Fibroblast of villous mesenchyme (primary cell): ENCODE measurements around the gene CCSER2. TPM values are rescaled to one million over a fixed set of nuclear protein-coding genes. Genes with fewer than 3 reads are reported as not detected.
"Not testable (repeated sequence)": the region's sequence is repeated elsewhere in the genome, so short reads cannot be mapped to it uniquely, and the experiment has no call there.

Source experiments
- DNase-seq: peaks from one replicate; pipeline ENCODE4 v3.0.0-alpha.2; 2010; ENCODE audit warnings: low read depth
- H3K4me3 ChIP-seq: 2 replicates; pipeline ENCODE4 v1.5.1; 2011; ENCODE audit warnings: low read depth, mild to moderate bottlenecking, low read length
- total RNA-seq: library from RNA; depleted of rRNA; stranded (reverse); fragments of >200 nt; gene quantifications from 2 replicates; pipeline ENCODE4 v1.2.3, GENCODE V29; 2012
- TF ChIP-seq, protein P1 (sequence below): IDR thresholded peaks from 2 replicates; pipeline ENCODE4 v1.5.1; 2012; ENCODE audit warnings: low read depth, mild to moderate bottlenecking, low read length; ENCODE audit not compliant: insufficient read depth

The CCSER2 gene
- total RNA-seq, 1 donor = 48.4 TPM

DNA sequence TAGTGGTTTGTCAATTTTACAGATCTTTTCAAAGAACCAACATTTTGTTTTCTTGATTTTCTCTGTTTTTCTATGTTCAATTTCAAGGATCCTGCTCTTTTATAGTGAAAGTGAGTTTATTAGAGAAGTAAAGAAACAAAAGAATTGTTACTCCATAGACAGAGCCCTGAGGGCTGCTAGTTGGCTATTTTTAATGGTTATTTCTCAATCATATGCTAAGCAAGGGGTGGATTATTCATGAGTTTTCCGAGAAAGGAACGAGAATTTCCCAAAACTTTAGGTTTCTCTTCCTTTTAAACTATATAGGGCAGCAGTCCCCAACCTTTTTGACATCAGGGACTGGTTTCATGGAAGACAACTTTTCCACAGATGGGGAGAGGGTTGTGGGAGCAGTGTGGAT, 165.0 kb downstream of the CCSER2 start:
- no peak overlapping the region for H3K4me3 ChIP-seq
- no peak for DNase-seq
- TF ChIP-seq, protein P1, sequence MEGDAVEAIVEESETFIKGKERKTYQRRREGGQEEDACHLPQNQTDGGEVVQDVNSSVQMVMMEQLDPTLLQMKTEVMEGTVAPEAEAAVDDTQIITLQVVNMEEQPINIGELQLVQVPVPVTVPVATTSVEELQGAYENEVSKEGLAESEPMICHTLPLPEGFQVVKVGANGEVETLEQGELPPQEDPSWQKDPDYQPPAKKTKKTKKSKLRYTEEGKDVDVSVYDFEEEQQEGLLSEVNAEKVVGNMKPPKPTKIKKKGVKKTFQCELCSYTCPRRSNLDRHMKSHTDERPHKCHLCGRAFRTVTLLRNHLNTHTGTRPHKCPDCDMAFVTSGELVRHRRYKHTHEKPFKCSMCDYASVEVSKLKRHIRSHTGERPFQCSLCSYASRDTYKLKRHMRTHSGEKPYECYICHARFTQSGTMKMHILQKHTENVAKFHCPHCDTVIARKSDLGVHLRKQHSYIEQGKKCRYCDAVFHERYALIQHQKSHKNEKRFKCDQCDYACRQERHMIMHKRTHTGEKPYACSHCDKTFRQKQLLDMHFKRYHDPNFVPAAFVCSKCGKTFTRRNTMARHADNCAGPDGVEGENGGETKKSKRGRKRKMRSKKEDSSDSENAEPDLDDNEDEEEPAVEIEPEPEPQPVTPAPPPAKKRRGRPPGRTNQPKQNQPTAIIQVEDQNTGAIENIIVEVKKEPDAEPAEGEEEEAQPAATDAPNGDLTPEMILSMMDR = no peak

DNA sequence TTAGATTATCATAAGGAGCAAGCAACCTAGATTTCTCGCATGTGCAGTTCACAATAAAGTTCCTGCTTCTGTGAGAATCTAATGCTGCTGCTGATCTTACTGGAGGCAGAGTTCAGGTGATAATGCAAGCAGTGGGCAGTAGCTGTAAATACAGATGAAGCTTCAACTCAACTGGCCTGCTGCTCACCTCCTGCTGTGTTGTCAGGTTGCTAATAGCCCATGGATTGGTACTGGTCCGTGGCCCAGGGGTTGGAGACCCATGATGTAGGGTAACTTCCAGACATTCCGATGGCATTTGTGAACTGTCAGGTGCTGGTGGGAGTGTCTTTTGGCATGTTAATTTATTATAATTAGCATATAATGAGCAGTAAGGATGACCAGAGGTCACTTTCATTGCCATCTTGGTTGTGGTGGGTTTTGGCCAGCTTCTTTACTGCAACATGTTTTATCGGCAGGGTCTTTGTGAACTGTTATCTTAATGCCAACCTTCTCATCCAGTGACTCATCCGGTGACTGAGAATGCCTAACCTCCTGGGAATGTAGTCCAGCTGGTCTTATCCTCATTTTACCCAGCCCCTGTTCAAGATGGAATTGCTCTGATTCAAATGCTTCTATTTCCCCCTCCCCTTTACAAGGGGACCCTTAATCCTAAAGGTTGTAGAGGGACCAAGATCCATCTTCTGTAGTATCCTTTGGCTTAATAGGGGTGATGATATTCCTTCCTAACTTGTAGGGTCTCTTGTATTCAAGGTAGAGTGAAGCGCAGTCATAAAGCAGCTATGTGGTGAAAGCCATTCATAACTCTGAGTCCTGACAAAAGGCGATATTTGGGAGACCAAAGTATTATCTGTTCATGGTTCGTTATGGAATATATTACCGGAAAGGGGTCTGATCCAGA, 165.8 kb downstream of the CCSER2 start:
- TF ChIP-seq, protein P1 = no peak
- peak; percentile 35 for DNase-seq
- no peak overlapping the region for H3K4me3 ChIP-seq

DNA sequence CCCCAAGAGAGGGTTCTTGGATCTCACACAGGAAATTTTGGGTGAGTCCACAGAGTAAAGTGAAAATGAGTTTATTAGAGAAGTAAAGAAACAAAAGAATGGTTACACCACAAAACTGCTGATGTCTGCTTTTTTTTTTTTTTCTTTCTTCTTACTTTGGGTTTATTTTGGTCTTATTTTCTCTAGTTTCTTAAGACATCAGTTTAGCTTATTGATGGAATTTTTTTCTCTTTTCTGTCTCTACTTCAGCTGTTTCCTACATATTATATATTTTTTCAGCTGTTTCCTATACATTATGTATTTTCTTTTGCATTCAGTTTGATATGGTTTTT, 166.4 kb downstream of the CCSER2 start:
- TF ChIP-seq, protein P1 = no peak
- no peak for DNase-seq
- no peak overlapping the region for H3K4me3 ChIP-seq

DNA sequence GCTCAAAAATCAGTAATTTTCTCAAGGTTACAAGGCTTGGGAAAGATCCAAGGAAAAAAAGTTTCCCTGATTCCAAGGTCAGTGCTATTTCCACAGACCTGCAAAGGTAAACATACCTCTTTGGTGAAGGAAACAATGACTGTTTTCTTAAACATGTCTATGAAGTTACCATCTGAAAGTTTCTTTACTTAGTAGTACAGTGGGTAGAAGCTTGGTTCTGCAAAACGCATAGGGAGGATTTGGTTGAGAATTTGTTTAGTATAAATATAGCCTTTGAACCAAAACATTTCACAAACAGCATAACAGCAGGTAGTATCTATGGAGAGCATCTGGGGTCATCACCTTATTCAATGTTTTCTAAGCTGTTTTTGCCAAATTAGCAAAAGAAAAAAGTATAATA, 169.6 kb downstream of the CCSER2 start:
- TF ChIP-seq, protein P1 = no peak
- no peak overlapping the region for H3K4me3 ChIP-seq
- no peak for DNase-seq

DNA sequence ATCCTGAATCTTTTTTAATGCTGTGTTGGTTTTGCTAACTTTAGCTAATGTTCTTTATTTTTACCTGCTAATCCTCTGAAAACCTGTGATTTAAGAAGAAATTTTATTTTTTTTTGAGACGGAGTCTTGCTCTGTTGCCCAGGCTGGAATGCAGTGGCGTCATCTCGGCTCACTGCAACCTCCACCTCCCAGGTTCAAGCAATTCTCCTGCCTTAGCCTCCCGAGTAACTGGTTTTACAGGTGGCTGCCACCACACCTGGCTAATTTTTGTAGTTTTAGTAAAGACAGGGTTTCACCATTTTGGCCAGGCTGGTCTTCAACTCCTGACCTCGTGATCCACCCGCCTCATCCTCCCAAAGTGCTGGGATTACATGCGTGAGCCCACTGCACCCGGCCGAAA, 170.7 kb downstream of the CCSER2 start:
- not testable (repeated sequence) for H3K4me3 ChIP-seq, DNase-seq

DNA sequence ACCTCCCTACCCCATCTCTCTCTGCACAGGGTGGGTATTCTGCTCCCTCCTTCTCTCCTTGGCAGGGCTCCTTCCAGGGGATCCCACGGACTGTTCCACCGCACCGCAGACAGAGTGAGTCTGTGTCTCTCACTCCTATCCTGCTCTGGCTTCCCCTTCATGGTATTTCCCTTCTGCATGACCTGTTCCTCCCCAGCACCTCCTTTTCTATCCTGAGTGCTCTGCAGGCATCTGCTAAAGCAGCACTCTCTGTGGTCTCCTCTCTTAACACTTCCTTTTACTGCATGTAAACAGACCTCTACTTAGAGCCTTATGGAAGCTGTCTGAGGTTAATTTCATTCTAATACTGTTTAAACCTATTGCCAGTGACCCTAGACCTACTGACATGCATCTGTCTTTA, 171.5 kb downstream of the CCSER2 start:
- DNase-seq = peak; percentile 32
- H3K4me3 ChIP-seq = no peak overlapping the region
- TF ChIP-seq, protein P1 = no peak

DNA sequence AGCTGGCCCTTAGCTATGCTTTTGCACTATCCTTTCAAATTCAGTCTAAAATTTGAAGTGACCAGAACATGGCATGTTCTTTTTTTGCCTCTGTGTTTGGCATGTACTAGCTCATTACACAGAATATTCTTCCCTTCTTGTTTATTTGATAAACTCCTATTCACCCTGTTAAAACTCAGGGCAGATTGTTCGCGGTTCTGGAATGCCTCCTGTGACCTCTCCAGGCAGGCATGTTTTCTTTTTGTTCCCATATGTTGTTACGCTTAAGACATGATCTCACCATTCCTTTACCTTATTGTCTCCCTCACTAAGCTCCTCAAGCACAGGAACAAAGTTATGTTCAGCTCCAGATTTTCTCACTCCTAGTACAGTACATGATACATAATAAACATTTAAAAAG, 181.7 kb downstream of the CCSER2 start:
- peak; percentile 51 for DNase-seq
- no peak overlapping the region for H3K4me3 ChIP-seq
- TF ChIP-seq, protein P1 = no peak
